GM12878 (cell line): ENCODE data around the gene SELENOH. TPM values are rescaled to one million over a fixed set of nuclear protein-coding genes. Genes with fewer than 3 reads are reported as not detected.

Experiments
- ATAC-seq: fragments of 200-7000 bp; cut with Tn5 transposase; 3 replicates; pipeline ENCODE4 v1.9.1; 2020; ENCODE audit warnings: mild to moderate bottlenecking, moderate library complexity
- BruUV-seq: library from RNA; stranded (reverse); fragments of 400-500 nt; replicated peaks from 2 replicates; lab custom pipeline; 2021; lab: Mats Ljungman, UMichigan
- CTCF ChIA-PET: fragments of 300-600 bp; sonication (Branson Sonifier 250); formaldehyde crosslinking; extraction: SDS; loops from one replicate; lab custom pipeline; 2021; ENCODE audit warnings: inconsistent platforms; lab: Yijun Ruan, JAX
- POLR2A ChIA-PET: fragments of 350-600 bp; formaldehyde crosslinking; extraction: SDS; loops from one replicate; lab custom pipeline; 2021; ENCODE audit warnings: inconsistent platforms; lab: Charles Lee
- RAD21 ChIA-PET: fragments of 300-600 bp; sonication (Branson Sonifier 250); formaldehyde crosslinking; loops from one replicate; lab custom pipeline; 2023; ENCODE audit warnings: antibody characterized with exemption; ENCODE audit not compliant: unreplicated experiment; lab: Charles Lee
- SMC1A ChIA-PET: fragments of 300-600 bp; sonication (Branson Sonifier 250); formaldehyde crosslinking; loops from one replicate; lab custom pipeline; 2023; ENCODE audit not compliant: unreplicated experiment, uncharacterized antibody; lab: Charles Lee
- DNase-seq: peaks from one replicate; pipeline ENCODE4 v3.0.0-alpha.2; 2011; ENCODE audit warnings: low read depth, low spot score
- FAIRE-seq: peaks from 3 replicates; lab custom pipeline; 2011; peaks lifted over from hg19 to GRCh38; lab: Jason Lieb, UNC
- H2AFZ ChIP-seq: 2 replicates; pipeline ENCODE4 v1.6.0; 2011; ENCODE audit warnings: low read depth, low read length, control low read depth; ENCODE audit not compliant: control insufficient read depth
- H3K27ac ChIP-seq: 2 replicates; pipeline ENCODE4 v1.5.1; 2011; ENCODE audit warnings: control low read depth; ENCODE audit not compliant: control insufficient read depth, insufficient read depth
- H3K27me3 ChIP-seq, 2 experiments: replicated peaks in 1 of 2; 2 replicates each; pipeline versions ENCODE4 v1.6.0 to v1.6.1; 2011; ENCODE audit warnings: low read length in 1 of 2; ENCODE audit not compliant: control insufficient read depth in 2 of 2, insufficient read depth in 2 of 2
- H3K36me3 ChIP-seq, 2 experiments: 2 replicates each; pipeline ENCODE4 v1.5.1; 2011; ENCODE audit warnings: low read length in 1 of 2; ENCODE audit not compliant: control insufficient read depth in 2 of 2, insufficient read depth in 2 of 2
- H3K4me1 ChIP-seq: 2 replicates; pipeline ENCODE4 v1.6.1; 2011; ENCODE audit warnings: mild to moderate bottlenecking, low read length, moderate library complexity, mixed read lengths; ENCODE audit not compliant: control insufficient read depth, insufficient read depth
- H3K4me2 ChIP-seq: 2 replicates; pipeline ENCODE4 v1.6.0; 2011; ENCODE audit warnings: control low read depth; ENCODE audit not compliant: control insufficient read depth, insufficient read depth
- H3K4me3 ChIP-seq: fragments of 200-600 bp; sonication (generic); 2 replicates; pipeline ENCODE4 v1.5.1; 2016
- H3K79me2 ChIP-seq: 2 replicates; pipeline ENCODE4 v1.6.0; 2011; ENCODE audit warnings: low read length; ENCODE audit not compliant: control insufficient read depth, insufficient read depth
- H3K9ac ChIP-seq: 2 replicates; pipeline ENCODE4 v1.8.0; 2011; ENCODE audit warnings: low read length, control low read depth, mixed read lengths; ENCODE audit not compliant: control insufficient read depth, insufficient read depth
- H3K9me3 ChIP-seq: replicated peaks from 3 replicates; pipeline ENCODE4 v1.5.1; 2011; ENCODE audit warnings: mild to moderate bottlenecking, low read length; ENCODE audit not compliant: control insufficient read depth, insufficient read depth
- H4K20me1 ChIP-seq: 2 replicates; pipeline ENCODE4 v1.6.0; 2011; ENCODE audit not compliant: control insufficient read depth, insufficient read depth
- BCL11A ChIP-seq: IDR thresholded peaks from 2 replicates; pipeline ENCODE4 v1.6.1; 2011; ENCODE audit warnings: low read depth, low read length
- BHLHE40 ChIP-seq, 2 experiments: fragments of 450-650 bp in 1 of 2; IDR thresholded peaks; 2 replicates each; pipeline ENCODE4 v1.6.1; 2011 to 2017; ENCODE audit warnings: low read depth in 2 of 2, borderline replicate concordance in 1 of 2, improper control_type of control experiment in 1 of 2, low read length in 1 of 2, mild to moderate bottlenecking in 1 of 2
- CBX5 ChIP-seq: sonication (generic); IDR thresholded peaks from 2 replicates; pipeline ENCODE4 v1.6.1; 2016; ENCODE audit warnings: low read depth, moderate library complexity, mild to moderate bottlenecking, inconsistent platforms
- CHD2 ChIP-seq: IDR thresholded peaks from 2 replicates; pipeline ENCODE4 v1.6.1; 2011; ENCODE audit warnings: low read depth, low read length, improper control_type of control experiment, borderline replicate concordance
- CREB1 ChIP-seq: IDR thresholded peaks from 2 replicates; pipeline ENCODE4 v1.6.1; 2012; ENCODE audit warnings: low read depth, mild to moderate bottlenecking, inconsistent platforms
- E2F8 ChIP-seq: fragments of 450-650 bp; IDR thresholded peaks from 2 replicates; pipeline ENCODE4 v1.6.1; 2018; ENCODE audit warnings: mild to moderate bottlenecking, low read depth, moderate library complexity; ENCODE audit not compliant: partially characterized antibody
- GATAD2B ChIP-seq: fragments of 450-650 bp; conservative IDR thresholded peaks from 2 replicates; pipeline ENCODE4 v1.6.1; 2017; ENCODE audit warnings: low read depth, mild to moderate bottlenecking, moderate library complexity
- PRDM15 ChIP-seq: fragments of 450-650 bp; formaldehyde crosslinking; IDR thresholded peaks from 2 replicates; pipeline ENCODE4 v1.4.0; 2020; ENCODE audit warnings: mild to moderate bottlenecking, moderate library complexity
- SIN3A ChIP-seq: IDR thresholded peaks from 2 replicates; pipeline ENCODE4 v1.6.1; 2012; ENCODE audit warnings: low read depth, low read length, improper control_type of control experiment
- SMAD1 ChIP-seq: fragments of 450-650 bp; IDR thresholded peaks from 2 replicates; pipeline ENCODE4 v1.6.1; 2018; ENCODE audit warnings: mild to moderate bottlenecking, low read depth; ENCODE audit not compliant: partially characterized antibody
- YBX1 ChIP-seq: fragments of 450-650 bp; IDR thresholded peaks from 2 replicates; pipeline ENCODE4 v1.6.1; 2016; ENCODE audit warnings: antibody characterized with exemption
- ZNF24 ChIP-seq: fragments of 450-650 bp; IDR thresholded peaks from 2 replicates; pipeline ENCODE4 v1.6.1; 2017; ENCODE audit warnings: antibody characterized with exemption, mild to moderate bottlenecking
- ZNF274 ChIP-seq: IDR thresholded peaks from one replicate; pipeline ENCODE4 v1.8.0; 2011; ENCODE audit not compliant: insufficient read length, insufficient read depth
- ZNF384 ChIP-seq: IDR thresholded peaks from 2 replicates; pipeline ENCODE4 v1.6.1; 2012; ENCODE audit warnings: low read depth, mild to moderate bottlenecking, low read length, improper control_type of control experiment, borderline replicate concordance
- WGBS: methylation state at CpG from one replicate; pipeline ENCODE4 v1.1.6; 2016; ENCODE audit warnings: low lambda C conversion rate; ENCODE audit not compliant: insufficient replicate concordance, insufficient coverage; ENCODE audit errors: missing lambda C conversion rate; 5-methylcytosine and 5-hydroxymethylcytosine counted together
- in situ Hi-C: fragments of 300-500 bp; cut with MboI; formaldehyde crosslinking; loops from 9 replicates; pipeline ENCODE4 v1.14.3; 2018; ENCODE audit warnings: mixed read lengths
- intact Hi-C: fragments of 100-400 bp; cut with micrococcal nuclease; formaldehyde crosslinking; loops from one replicate; pipeline ENCODE4 v1.14.2; 2022; ENCODE audit not compliant: unreplicated experiment
- polyA plus RNA-seq, 11 experiments: library from polyadenylated mRNA; depleted of rRNA in 4 of 11; unstranded in 6 of 11; stranded (reverse) in 5 of 11; fragments of >200 nt; fragmentation: Nextera tagmentation in 4 of 11; fragmentation: Illumina TruSeq in 1 of 11; extraction: Ambion mirVana in 4 of 11; extraction: Trizol in 1 of 11; gene quantifications; 1 replicate in 1 of 11; 2 replicates in 10 of 11; pipeline versions ENCODE4 v1.2.1 to v1.2.3, GENCODE V29; 2011 to 2016; ENCODE audit warnings: inconsistent platforms in 2 of 11, missing spikeins in 2 of 11, low read depth in 1 of 11
- total RNA-seq, 4 experiments: library from RNA; depleted of rRNA in 3 of 4; stranded (reverse); fragments of >200 nt in 3 of 4; fragmentation: Illumina TruSeq in 1 of 4; extraction: Trizol in 1 of 4; gene quantifications; 2 replicates each; pipeline versions ENCODE4 v1.2.1 to v1.2.3, GENCODE V29; 2013 to 2021

SELENOH gene
- total and polyA plus RNA-seq, 10 of the 15 experiments (the other 5 are each of a cell fraction or from before 2014, with no cell fraction given) = 20.3 to 458 (median 200) TPM

GRCh38 chr11:57761301-57762234 is 20.3 kb downstream of the SELENOH start, which contains the start of gene CTNND1:
Gene CTNND1 (plus strand): TSS chr11:57761802. CDS start chr11:57791479, 29,677 bp downstream.
- POLR2A ChIA-PET = interaction anchor here (0.7 to 9.4 kb wide), 10 partner anchors 9 to 248 kb away, joined by 5 to 110 read pairs (median 7); partner anchors contain the start of genes BTBD18 and SELENOH
- CTCF ChIA-PET = interaction anchor here (0.8 to 10.1 kb wide), 13 partner anchors 9 to 762 kb away, joined by 3 to 169 read pairs (median 8); partner anchors contain the start of gene BTBD18
- peak within 1 kb of the TSS; percentile 98 for H3K9ac ChIP-seq
- DNase-seq = peak; percentile 77
- H4K20me1 ChIP-seq = no peaks in the 10 kb centered on the region
- H3K36me3 ChIP-seq = peaks cover 0 to 3% of the 10 kb centered on the region in 2 experiments; a peak in 1 of 4 replicates
- WGBS = 71% methylated on average over 13 of the region's 13 CpGs
- peak within 1 kb of the TSS; percentile 86 for H3K4me2 ChIP-seq
- peak within 1 kb of the TSS; percentile 70 for H3K4me3 ChIP-seq
- peak; percentile 49 for FAIRE-seq
- TSS peak; percentile 91 for BruUV-seq
- intact Hi-C loops (loop anchor here (2.0 kb wide), 2 partner anchors 19 to 31 kb away; no protein-coding TSS in a partner anchor), in situ Hi-C loops (no loop called here)
- H3K79me2 ChIP-seq = peaks cover 50% of the 10 kb centered on the region
- SMC1A ChIA-PET = interaction anchor here (0.6 to 11.4 kb wide), 15 partner anchors 8 to 1148 kb away, joined by 3 to 197 read pairs (median 4); partner anchors contain the start of genes BTBD18 and SELENOH
- H2AFZ ChIP-seq = peak within 1 kb of the TSS; percentile 81
- RAD21 ChIA-PET = interaction anchor here (0.9 to 12.9 kb wide), 10 partner anchors 10 to 738 kb away, joined by 3 to 141 read pairs (median 8); partner anchors contain the start of genes BTBD18 and SELENOH
- H3K9me3 ChIP-seq = no peaks in the 10 kb centered on the region
- ATAC-seq = peak; percentile 89
- H3K27ac ChIP-seq = peak within 1 kb of the TSS; percentile 92
- no peaks in the 10 kb centered on the region for H3K4me1 ChIP-seq
- no peaks in the 10 kb centered on the region for H3K27me3 ChIP-seq
- no peak for TF ChIP-seq E2F8
- peak; percentile 79; the same call in 1 of the 2 replicates for TF ChIP-seq CHD2
- TF ChIP-seq CREB1 = peak; percentile 64; the same call in 1 of the 2 replicates
- TF ChIP-seq PRDM15 (CRISPR knock-in tag) = no peak
- no peak for TF ChIP-seq BCL11A
- TF ChIP-seq YBX1 = no peak
- no peak for TF ChIP-seq CBX5
- TF ChIP-seq ZNF24 = no peak
- TF ChIP-seq ZNF274 = no peak
- peak; percentile 93 for TF ChIP-seq ZNF384
- TF ChIP-seq GATAD2B = no peak
- TF ChIP-seq BHLHE40 (IDR thresholded peaks at IDR 0.05; ENCODE audit: borderline replicate concordance in 1 of 2, low read depth in 2 of 2, low read length in 1 of 2) = no peak
- TF ChIP-seq SMAD1 = peak; percentile 84
- TF ChIP-seq SIN3A = no peak
